DOHH2 (cell line): ENCODE results near the gene TCERG1L.

Source experiments
- H3F3A ChIP-seq: fragments of 200-600 bp; sonication (generic), shearing (Covaris generic); 2 replicates; pipeline ENCODE4 v1.6.0; 2016; ENCODE audit warnings: antibody characterized with exemption, mild to moderate bottlenecking; ENCODE audit not compliant: control insufficient read depth, insufficient read depth
- H3K27ac ChIP-seq: fragments of 200-600 bp; sonication (generic); 2 replicates; pipeline ENCODE4 v1.5.1; 2014; ENCODE audit warnings: low read depth, mild to moderate bottlenecking, low read length, moderate library complexity
- H3K27me3 ChIP-seq: fragments of 200-600 bp; sonication (generic); 2 replicates; pipeline ENCODE4 v1.6.1; 2014; ENCODE audit warnings: mild to moderate bottlenecking, low read length, mixed read lengths; ENCODE audit not compliant: control insufficient read depth
- H3K36me3 ChIP-seq: fragments of 200-600 bp; sonication (generic); 2 replicates; pipeline ENCODE4 v1.6.1; 2014; ENCODE audit warnings: mild to moderate bottlenecking, low read length, moderate library complexity, mixed read lengths; ENCODE audit not compliant: control insufficient read depth
- H3K4me1 ChIP-seq: fragments of 200-600 bp; sonication (generic); 2 replicates; pipeline ENCODE4 v1.6.1; 2014; ENCODE audit warnings: mild to moderate bottlenecking, low read length, mixed read lengths; ENCODE audit not compliant: control insufficient read depth
- H3K4me2 ChIP-seq: fragments of 200-600 bp; sonication (generic); 2 replicates; pipeline ENCODE4 v1.6.0; 2014; ENCODE audit warnings: mild to moderate bottlenecking, low read length, moderate library complexity
- H3K4me3 ChIP-seq: fragments of 200-600 bp; sonication (generic); 2 replicates; pipeline ENCODE4 v1.5.1; 2014; ENCODE audit warnings: mild to moderate bottlenecking, low read length, mixed read lengths
- H3K79me2 ChIP-seq: fragments of 200-600 bp; sonication (generic); 2 replicates; pipeline ENCODE4 v1.6.1; 2014; ENCODE audit warnings: mild to moderate bottlenecking, low read length, mixed read lengths; ENCODE audit not compliant: control insufficient read depth
- H3K9me2 ChIP-seq: fragments of 200-600 bp; sonication (generic); replicated peaks from 2 replicates; pipeline ENCODE4 v1.6.1; 2014; ENCODE audit warnings: mild to moderate bottlenecking, low read length, mixed read lengths; ENCODE audit not compliant: control insufficient read depth
- H3K9me3 ChIP-seq: fragments of 200-600 bp; sonication (generic); 2 replicates; pipeline ENCODE4 v1.6.1; 2014; ENCODE audit warnings: antibody characterized with exemption, low read length, mixed read lengths; ENCODE audit not compliant: control insufficient read depth, insufficient read depth
- H4K20me1 ChIP-seq: fragments of 200-600 bp; sonication (generic); 2 replicates; pipeline ENCODE4 v1.6.0; 2014; ENCODE audit warnings: low read depth, mild to moderate bottlenecking, antibody characterized with exemption, low read length, moderate library complexity; ENCODE audit not compliant: control insufficient read depth, insufficient read depth
- CTCF ChIP-seq: fragments of 200-600 bp; sonication (generic); IDR thresholded peaks from one replicate; pipeline ENCODE4 v1.5.1; 2014; ENCODE audit warnings: antibody characterized with exemption, mild to moderate bottlenecking, low read depth, low read length; ENCODE audit not compliant: poor library complexity, severe bottlenecking
- EZH2phosphoT487 ChIP-seq: fragments of 200-600 bp; sonication (generic); IDR thresholded peaks from 2 replicates; pipeline ENCODE4 v1.6.1; 2017; ENCODE audit warnings: borderline replicate concordance, mild to moderate bottlenecking, antibody characterized with exemption, low read length, moderate library complexity, mixed read lengths

TCERG1L gene

GRCh38 chr10:131224106-131224505 is 87.4 kb downstream of the TCERG1L start:
- Histone ChIP-seq H3K36me3 (no peaks in the 10 kb centered on the region), H3K27me3 (no peaks in the 10 kb centered on the region), H3K4me1 (no peaks in the 10 kb centered on the region), H3F3A (no peaks in the 10 kb centered on the region), H3K4me2 (no peak overlapping the region), H3K27ac (no peak overlapping the region), H3K9me3 (no peaks in the 10 kb centered on the region; the same call in 1 of the 2 replicates), H3K4me3 (no peak overlapping the region), H3K79me2 (no peaks in the 10 kb centered on the region), H3K9me2 (no peaks in the 10 kb centered on the region), H4K20me1 (no peaks in the 10 kb centered on the region)
- TF ChIP-seq EZH2phosphoT487 (no peak), CTCF (no peak)

- no peaks in the 10 kb centered on the region for H3K79me2 ChIP-seq
- H4K20me1 ChIP-seq, result no peaks in the 10 kb centered on the region
- no peaks in the 10 kb centered on the region; the same call in 1 of the 2 replicates for H3K9me3 ChIP-seq
- H3K27me3 ChIP-seq, result no peaks in the 10 kb centered on the region
- no peaks in the 10 kb centered on the region for H3K36me3 ChIP-seq
- no peaks in the 10 kb centered on the region for H3K4me1 ChIP-seq
- H3K9me2 ChIP-seq, result no peaks in the 10 kb centered on the region
- TF ChIP-seq EZH2phosphoT487 (no peak), CTCF (no peak)
- H3K27ac ChIP-seq, result no peak overlapping the region
- no peak overlapping the region for H3K4me2 ChIP-seq
- H3K4me3 ChIP-seq, result no peak overlapping the region
- H3F3A ChIP-seq, result no peaks in the 10 kb centered on the region
Measured at GRCh38 chr10:131223422-131223821, 88.1 kb downstream of the TCERG1L start.

- Histone ChIP-seq H3K4me1 (no peaks in the 10 kb centered on the region), H3F3A (no peaks in the 10 kb centered on the region), H3K79me2 (no peaks in the 10 kb centered on the region), H3K4me3 (no peak overlapping the region), H3K9me3 (no peaks in the 10 kb centered on the region; the same call in 1 of the 2 replicates), H3K36me3 (no peaks in the 10 kb centered on the region), H4K20me1 (no peaks in the 10 kb centered on the region), H3K4me2 (no peak overlapping the region), H3K27me3 (no peaks in the 10 kb centered on the region), H3K27ac (no peak overlapping the region), H3K9me2 (no peaks in the 10 kb centered on the region)
- no peak for TF ChIP-seq EZH2phosphoT487
- TF ChIP-seq CTCF, result no peak
Measured at GRCh38 chr10:131222986-131223385, 88.5 kb downstream of the TCERG1L start.
